OCI-M2 (cell line): Measurements from ENCODE around the gene RPP21.
"Not testable (repeated sequence)": the region's sequence is repeated elsewhere in the genome, so short reads cannot be mapped to it uniquely, and the experiment has no call there.

ENCODE experiments used
- DNase-seq: peaks from one replicate; lab custom pipeline; 2025; ENCODE audit not compliant: unreplicated experiment; lab: John Stamatoyannopoulos, UW

The RPP21 gene

DNA sequence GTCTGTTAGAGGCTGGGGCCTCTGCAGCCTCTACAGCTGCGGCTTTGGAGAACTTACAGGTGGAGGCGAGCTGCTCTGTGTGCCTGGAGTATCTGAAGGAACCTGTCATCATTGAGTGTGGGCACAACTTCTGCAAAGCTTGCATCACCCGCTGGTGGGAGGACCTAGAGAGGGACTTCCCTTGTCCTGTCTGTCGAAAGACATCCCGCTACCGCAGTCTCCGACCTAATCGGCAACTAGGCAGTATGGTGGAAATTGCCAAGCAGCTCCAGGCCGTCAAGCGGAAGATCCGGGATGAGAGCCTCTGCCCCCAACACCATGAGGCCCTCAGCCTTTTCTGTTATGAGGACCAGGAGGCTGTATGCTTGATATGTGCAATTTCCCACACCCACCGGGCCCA lies 15.6 kb upstream of the RPP21 start:
- DNase-seq, result no peak

DNA sequence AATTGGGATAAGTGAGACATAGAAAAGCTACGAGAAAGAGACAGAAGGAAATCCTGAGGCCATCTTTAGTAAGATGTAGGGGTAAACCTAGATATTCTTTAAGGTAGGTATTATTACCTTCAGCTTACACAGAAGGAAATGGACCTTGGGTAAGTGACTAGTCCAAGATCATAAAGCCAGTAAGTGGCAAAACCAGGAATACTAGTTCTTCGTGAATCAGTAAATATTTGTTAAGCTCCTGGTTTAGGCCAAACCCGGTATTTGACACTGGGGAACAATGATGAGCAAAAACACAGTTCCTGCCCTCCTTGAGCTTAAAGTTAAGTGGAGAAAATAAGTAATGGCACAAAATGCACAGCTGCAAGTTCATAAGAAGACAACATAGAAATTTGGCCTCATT lies 13.0 kb upstream of the RPP21 start:
- no peak for DNase-seq

DNA sequence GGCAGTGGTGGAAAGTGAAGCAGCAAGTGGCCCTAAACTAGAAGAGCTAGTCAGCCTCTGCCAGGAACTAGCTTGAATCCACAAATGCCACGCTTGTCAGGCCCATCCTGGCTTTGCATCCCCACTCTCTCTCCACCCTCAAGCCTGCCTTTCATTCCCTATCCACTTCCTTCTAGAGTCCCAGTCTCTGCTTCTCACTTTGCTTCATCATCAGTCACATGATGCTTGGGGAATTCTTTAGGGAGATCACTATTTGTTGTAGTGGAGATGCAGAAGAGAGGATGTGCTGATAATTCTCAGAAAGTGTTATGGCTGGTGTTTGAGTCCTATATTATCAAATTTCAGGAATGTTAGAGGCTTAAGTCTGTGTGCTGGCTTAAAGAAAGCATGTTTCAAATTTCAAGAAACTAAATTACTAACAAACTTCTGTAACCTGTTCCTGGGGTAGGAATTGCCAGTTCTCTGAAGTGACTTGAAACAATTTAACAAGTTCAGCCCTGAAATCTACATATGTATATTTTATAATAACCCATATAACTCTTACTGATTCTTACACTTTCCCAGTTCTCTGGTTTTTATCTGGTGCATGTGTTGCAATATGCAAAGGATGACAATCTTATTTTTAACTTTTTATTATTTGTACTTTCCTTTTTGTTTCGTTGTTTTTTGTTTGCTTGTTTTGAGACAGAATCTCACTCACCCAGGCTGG lies 10.7 kb upstream of the RPP21 start:
- no peak for DNase-seq

- DNase-seq, result no peak
Measured at GRCh38 chr6:30340589-30341054, 4.3 kb upstream of the RPP21 start.

DNA sequence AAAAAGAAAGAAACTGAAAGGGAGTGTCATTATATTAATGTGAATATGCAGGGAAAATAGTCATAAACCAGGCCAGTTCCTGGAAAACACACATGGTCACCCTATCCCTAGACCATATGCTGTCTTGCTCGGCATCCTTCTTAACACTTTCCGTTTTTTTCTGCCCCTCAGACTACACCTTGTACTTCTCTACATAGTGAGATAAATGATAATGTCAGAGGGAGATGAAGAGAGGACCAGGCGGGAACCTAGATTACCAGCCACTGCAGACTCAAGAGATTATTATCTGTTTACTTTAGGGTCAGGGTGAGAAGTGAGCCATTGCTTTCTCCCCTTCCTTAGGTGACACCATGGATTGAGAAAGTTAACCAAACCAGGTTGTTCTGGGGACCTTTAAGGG lies 3.7 kb upstream of the RPP21 start:
- no peak for DNase-seq

GRCh38 chr6:30341728-30342127 lies 3.2 kb upstream of the RPP21 start:
- no peak for DNase-seq

DNA sequence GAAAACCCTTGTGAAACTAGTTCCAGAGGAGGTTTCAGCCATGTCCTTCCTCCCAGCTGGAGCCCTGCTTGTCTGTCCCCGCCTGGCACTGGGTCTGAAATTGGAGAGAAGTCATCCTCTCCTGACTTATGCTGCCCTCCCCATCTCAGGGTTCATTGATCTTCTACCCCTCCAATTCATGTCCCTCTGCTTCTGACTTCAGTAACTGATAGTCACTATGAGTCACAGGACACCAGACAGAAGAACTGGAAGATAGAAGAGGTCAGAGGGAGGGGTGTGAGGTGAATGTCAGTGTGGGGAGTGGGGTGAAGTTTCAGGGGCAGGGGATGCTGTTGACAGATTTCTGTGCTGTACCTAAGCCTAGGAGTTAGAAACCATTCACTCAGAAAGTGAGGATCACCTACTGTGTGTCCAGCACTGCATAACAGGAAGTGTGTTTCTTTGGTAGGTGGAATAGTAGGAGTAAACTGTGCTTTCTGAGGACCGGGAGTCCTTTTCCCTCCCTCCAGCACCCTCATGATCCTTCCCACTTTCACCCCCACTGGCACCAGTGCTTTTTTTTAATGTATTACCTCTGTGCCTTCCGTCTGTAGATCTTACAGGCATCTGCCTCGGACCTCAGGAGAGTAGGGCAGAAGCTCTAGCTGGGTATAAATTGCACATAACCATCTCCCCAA lies 627 bp upstream of the RPP21 start:
- no peak for DNase-seq

DNA sequence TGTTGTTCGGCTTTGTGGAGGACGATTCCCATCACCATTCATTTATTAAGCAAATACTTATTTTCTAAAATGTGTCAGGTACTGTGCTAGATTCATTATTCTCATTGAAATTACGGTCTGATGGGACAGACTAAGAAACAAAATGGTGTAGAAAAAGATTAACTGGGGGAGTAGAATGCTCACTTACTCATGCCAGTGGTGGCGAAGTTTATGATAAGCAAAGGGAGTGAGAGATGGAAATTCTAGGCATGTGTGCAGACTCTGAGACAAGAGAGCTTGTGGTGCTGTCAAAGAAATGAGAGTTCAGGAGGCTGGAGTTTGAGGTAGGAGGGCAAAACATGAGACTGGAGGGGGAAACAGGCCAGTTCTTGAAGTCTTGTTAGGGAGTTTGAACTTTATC lies 896 bp downstream of the RPP21 start:
- no peak for DNase-seq

DNA sequence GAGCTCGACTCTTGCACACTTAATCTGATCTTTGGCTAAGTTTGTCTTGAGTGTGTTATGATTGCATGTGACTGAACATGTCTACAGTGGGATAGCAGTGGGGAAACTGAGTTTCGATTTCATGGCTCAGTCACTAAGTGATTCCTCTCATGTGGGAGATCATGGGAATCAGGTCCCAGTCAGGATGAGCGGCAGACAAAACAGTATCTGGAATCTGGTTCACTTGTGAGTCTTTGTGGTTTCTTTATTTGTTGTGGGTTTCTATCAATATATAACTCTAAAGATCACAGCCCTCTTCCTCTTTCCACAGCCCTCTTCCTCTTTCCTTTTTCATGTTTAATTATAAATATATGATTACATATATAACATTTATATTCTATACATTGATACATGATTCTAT lies 4.0 kb downstream of the RPP21 start:
- no peak for DNase-seq

DNA sequence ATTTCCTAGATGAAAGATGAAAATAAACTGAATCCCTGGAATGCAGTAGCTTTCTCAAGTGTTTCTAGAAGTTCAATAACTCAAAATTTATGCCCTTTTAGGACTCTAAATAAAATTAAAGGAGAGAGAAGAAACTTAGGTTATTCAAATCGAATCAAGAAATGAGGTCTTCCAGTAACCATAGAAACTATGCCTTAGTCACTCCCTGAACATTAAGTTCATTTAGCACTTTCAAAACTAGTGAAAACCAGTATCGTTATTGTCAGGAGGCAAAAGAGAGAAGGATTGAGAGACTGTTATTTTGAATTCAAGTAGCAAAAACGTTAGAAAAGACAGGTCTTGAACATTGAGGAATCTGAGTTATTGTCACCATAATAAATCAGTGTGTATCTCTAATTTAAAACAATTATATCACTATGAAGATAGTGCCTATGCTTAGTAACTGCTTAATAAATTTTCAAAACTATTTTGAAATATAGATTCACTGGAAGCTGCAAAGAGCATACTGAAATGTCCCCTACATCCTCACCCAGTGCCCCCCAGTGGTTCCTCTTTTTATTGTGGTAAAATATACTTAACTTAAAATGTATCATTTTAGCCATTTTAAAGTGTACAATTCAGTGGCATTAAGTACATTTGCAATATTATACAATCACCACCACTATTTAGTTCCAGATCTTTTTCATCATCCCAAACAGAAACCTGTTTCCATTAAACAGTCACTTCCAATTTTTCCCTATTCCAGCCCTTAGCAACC lies 4.6 kb downstream of the RPP21 start:
- DNase-seq, result no peak

- no peak for DNase-seq
Measured at GRCh38 chr6:30350524-30350923, 5.6 kb downstream of the RPP21 start.

GRCh38 chr6:30352550-30352949 lies 7.6 kb downstream of the RPP21 start:
- DNase-seq, result no peak

- DNase-seq, result no peak
Measured at GRCh38 chr6:30355281-30355680, 10.3 kb downstream of the RPP21 start.

- DNase-seq, result no peak
Measured at GRCh38 chr6:30356536-30356935, 11.6 kb downstream of the RPP21 start.

- DNase-seq, result no peak
Measured at GRCh38 chr6:30357678-30358540, 13.0 kb downstream of the RPP21 start.

GRCh38 chr6:30359276-30359675 lies 14.3 kb downstream of the RPP21 start:
- no peak for DNase-seq

DNA sequence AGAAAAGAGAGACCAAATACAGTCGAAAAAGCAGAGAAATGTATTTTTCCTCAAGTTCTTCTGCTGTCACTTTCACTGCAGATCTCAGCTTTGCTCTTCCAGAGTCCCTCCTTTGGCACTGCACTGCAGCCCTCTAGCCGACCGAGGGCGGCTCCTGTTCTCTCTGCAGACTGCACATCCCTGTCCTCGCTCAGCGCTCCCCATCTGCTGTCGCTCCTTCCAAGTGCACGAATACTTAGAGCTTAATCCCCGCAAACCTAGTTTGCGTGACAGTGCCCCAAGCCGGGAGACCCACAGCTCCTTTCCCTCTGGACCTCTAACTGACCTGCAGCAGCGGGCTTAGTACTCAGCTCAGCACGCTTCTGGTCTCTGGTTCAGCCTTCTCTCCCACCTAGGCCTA lies 15.2 kb downstream of the RPP21 start:
- no peak for DNase-seq

GRCh38 chr6:30361661-30362060 lies 16.7 kb downstream of the RPP21 start:
- no peak for DNase-seq

- DNase-seq, result no peak
Measured at GRCh38 chr6:30363459-30363858, 18.5 kb downstream of the RPP21 start.

DNA sequence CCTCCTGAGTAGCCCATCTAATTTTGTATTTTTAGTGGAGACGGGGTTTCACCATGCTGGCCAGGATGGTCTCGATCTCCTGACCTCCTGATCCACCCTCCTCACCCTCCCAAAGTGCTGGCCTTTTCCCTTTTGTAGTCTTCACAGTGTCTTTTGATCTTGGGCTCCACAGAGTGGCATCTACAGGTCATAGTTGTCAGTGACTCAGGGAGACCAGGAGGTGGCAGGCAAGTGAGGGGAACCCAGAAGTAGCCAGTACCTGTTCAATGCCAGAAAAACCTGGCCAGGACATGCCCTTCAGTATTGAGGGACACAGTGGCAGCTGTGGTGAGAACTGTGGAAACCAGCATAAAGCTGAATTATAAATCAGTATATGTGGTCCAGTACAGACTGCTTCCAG lies 19.6 kb downstream of the RPP21 start:
- DNase-seq, result no peak

DNA sequence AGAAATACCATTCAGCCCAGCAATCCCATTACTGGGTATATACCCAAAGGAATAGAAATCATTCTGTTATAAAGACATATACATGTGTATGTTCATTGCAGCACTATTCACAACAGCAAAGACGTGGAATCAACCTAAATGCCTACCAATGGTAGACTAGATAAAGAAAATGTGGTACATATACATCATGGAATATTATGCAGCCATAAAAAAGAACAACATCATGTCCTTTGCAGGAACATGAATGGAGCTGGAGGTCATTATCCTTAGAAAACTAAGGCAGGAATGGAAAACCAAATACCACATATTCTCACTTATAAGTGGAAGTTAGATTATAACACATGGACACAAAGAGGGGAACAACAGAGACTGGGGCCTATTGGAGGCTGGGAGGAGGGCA lies 24.3 kb downstream of the RPP21 start:
- not testable (repeated sequence) for DNase-seq
